GM21526 (cell line): ENCODE data around the gene GDPD4.

Experiments used
- ATAC-seq: cut with Tn5 transposase; IDR thresholded peaks from one replicate; pipeline ENCODE4 v1.9.1; 2021; ENCODE audit warnings: moderate library complexity; ENCODE audit not compliant: unreplicated experiment, low FRiP score

Gene GDPD4

GRCh38 chr11:77193911-77194830, 107.3 kb downstream of the GDPD4 start:
- ATAC-seq: no peak

GRCh38 chr11:77193167-77193566, 108.3 kb downstream of the GDPD4 start:
- ATAC-seq: no peak

- ATAC-seq: no peak
Measured at GRCh38 chr11:77191823-77192495, 109.5 kb downstream of the GDPD4 start.

GRCh38 chr11:77191429-77191822, 110.1 kb downstream of the GDPD4 start:
- no peak for ATAC-seq

- no peak for ATAC-seq
Measured at GRCh38 chr11:77190331-77191075, 111.0 kb downstream of the GDPD4 start.

GRCh38 chr11:77189588-77190210, 111.8 kb downstream of the GDPD4 start:
- ATAC-seq: no peak

GRCh38 chr11:77188633-77189491, 112.6 kb downstream of the GDPD4 start:
- no peak for ATAC-seq

- ATAC-seq: no peak
Measured at GRCh38 chr11:77187776-77188632, 113.5 kb downstream of the GDPD4 start.

GRCh38 chr11:77187111-77187750, 114.3 kb downstream of the GDPD4 start:
- no peak for ATAC-seq

- ATAC-seq: no peak
Measured at GRCh38 chr11:77186302-77186701, 115.2 kb downstream of the GDPD4 start.

- ATAC-seq: no peak
Measured at GRCh38 chr11:77184136-77184860, 117.2 kb downstream of the GDPD4 start.

- ATAC-seq: no peak
Measured at GRCh38 chr11:77183431-77183984, 118.0 kb downstream of the GDPD4 start.

GRCh38 chr11:77182542-77183430, 118.7 kb downstream of the GDPD4 start:
- ATAC-seq: no peak

GRCh38 chr11:77181799-77182541, 119.5 kb downstream of the GDPD4 start:
- no peak for ATAC-seq

GRCh38 chr11:77181226-77181625, 120.3 kb downstream of the GDPD4 start:
- ATAC-seq: no peak

- no peak for ATAC-seq
Measured at GRCh38 chr11:77180346-77180745, 121.1 kb downstream of the GDPD4 start.
